K562 (cell line): ENCODE measurements around the gene NOLC1. TPM values are rescaled to one million over a fixed set of nuclear protein-coding genes. Genes with fewer than 3 reads are reported as not detected.
A peak's percentile ranks its signal among the peaks of the same experiment; 100 is the strongest.

Experiments used
- CCNT2 ChIP-seq: IDR thresholded peaks from 2 replicates; pipeline ENCODE4 v1.6.1; 2011; ENCODE audit warnings: borderline replicate concordance, low read depth, mild to moderate bottlenecking, moderate library complexity, mixed read lengths, low read length; ENCODE audit not compliant: insufficient read length; ENCODE audit errors: extremely low read depth
- ESRRA ChIP-seq: fragments of 450-650 bp; IDR thresholded peaks from 2 replicates; pipeline ENCODE4 v1.6.1; 2014; ENCODE audit warnings: low read depth, mild to moderate bottlenecking, moderate library complexity, borderline replicate concordance
- GMEB1 ChIP-seq: fragments of 250-450 bp; sonication (Bioruptor Pico); IDR thresholded peaks from 2 replicates; pipeline ENCODE4 v1.4.0; 2020; ENCODE audit warnings: mild to moderate bottlenecking
- KLF1 ChIP-seq: fragments of 450-650 bp; IDR thresholded peaks from 2 replicates; pipeline ENCODE4 v1.6.1; 2016; ENCODE audit warnings: missing genetic modification characterization, missing compliant biosample characterization
- MITF ChIP-seq: IDR thresholded peaks from 2 replicates; pipeline ENCODE4 v1.6.1; 2014; ENCODE audit warnings: antibody characterized with exemption
- RBM22 ChIP-seq: fragments of 200-400 bp; formaldehyde crosslinking; IDR thresholded peaks from 2 replicates; pipeline ENCODE4 v1.6.1; 2018; ENCODE audit warnings: low read length, low read depth; ENCODE audit not compliant: poor library complexity, severe bottlenecking
- SP1 ChIP-seq: sonication (generic); formaldehyde crosslinking; IDR thresholded peaks from 2 replicates; pipeline ENCODE4 v1.8.1; 2022; ENCODE audit warnings: mild to moderate bottlenecking, missing genetic modification reagents
- ZBTB49 ChIP-seq: sonication (generic); formaldehyde crosslinking; IDR thresholded peaks from 2 replicates; pipeline ENCODE4 v1.8.0; 2022; ENCODE audit warnings: missing genetic modification reagents, mild to moderate bottlenecking, borderline replicate concordance
- ZNF133 ChIP-seq: fragments of 250-450 bp; sonication (Bioruptor Pico); IDR thresholded peaks from 2 replicates; pipeline ENCODE4 v1.4.0; 2020; ENCODE audit warnings: mild to moderate bottlenecking
- ZNF24 ChIP-seq: fragments of 450-650 bp; IDR thresholded peaks from 2 replicates; pipeline ENCODE4 v1.6.1; 2016
- ZNF445 ChIP-seq: fragments of 250-450 bp; sonication (Bioruptor Pico); IDR thresholded peaks from 2 replicates; pipeline ENCODE4 v1.4.0; 2020; ENCODE audit warnings: low read depth, mild to moderate bottlenecking, moderate library complexity
- polyA plus RNA-seq, 8 experiments: library from polyadenylated mRNA; depleted of rRNA in 4 of 8; stranded (reverse) in 5 of 8; unstranded in 3 of 8; fragments of >200 nt; fragmentation: Nextera tagmentation in 2 of 8; fragmentation: Illumina TruSeq in 1 of 8; extraction: Ambion mirVana in 2 of 8; extraction: Trizol in 1 of 8; gene quantifications; 2 replicates each; pipeline versions ENCODE4 v1.2.1 to v1.2.3, GENCODE V29; 2011 to 2014; ENCODE audit warnings: inconsistent platforms in 1 of 8, missing spikeins in 1 of 8
- total RNA-seq, 7 experiments: library from RNA; depleted of rRNA in 6 of 7; stranded (reverse); fragments of >200 nt in 6 of 7; fragmentation: Illumina TruSeq in 2 of 7; extraction: Trizol in 2 of 7; gene quantifications; 2 replicates each; pipeline versions ENCODE4 v1.2.1 to v1.2.3, GENCODE V29; 2011 to 2021; ENCODE audit warnings: low replicate concordance in 1 of 7
- TF ChIP-seq, protein P1 (sequence below), 2 experiments: IDR thresholded peaks; 2 replicates each; pipeline ENCODE4 v1.6.1; 2012; ENCODE audit warnings: improper control_type of control experiment in 2 of 2, low read depth in 2 of 2, low read length in 2 of 2, borderline replicate concordance in 1 of 2
- TF ChIP-seq, protein P2 (sequence below), 2 experiments: IDR thresholded peaks; 2 replicates each; pipeline ENCODE4 v1.6.1; 2011; ENCODE audit warnings: borderline replicate concordance in 1 of 2, control low read depth in 1 of 2, low read depth in 1 of 2, low read length in 1 of 2, mild to moderate bottlenecking in 1 of 2, mixed read lengths in 1 of 2, moderate library complexity in 1 of 2; ENCODE audit not compliant: insufficient read depth in 1 of 2, insufficient read length in 1 of 2, poor library complexity in 1 of 2, severe bottlenecking in 1 of 2; ENCODE audit errors: extremely low read depth in 1 of 2
- TF ChIP-seq, protein P3 (sequence below): fragments of 450-650 bp; IDR thresholded peaks from 2 replicates; pipeline ENCODE4 v1.6.1; 2014; ENCODE audit warnings: low read depth, mild to moderate bottlenecking, moderate library complexity, borderline replicate concordance

NOLC1 gene
- total and polyA plus RNA-seq, 9 of the 15 experiments (the other 6 are each of a cell fraction or from before 2014, with no cell fraction given): 102 to 310 (median 165) TPM

- TF ChIP-seq ZBTB49 (CRISPR knock-in tag) (no peak), ZNF24 (no peak), CCNT2 (peak; percentile 64), SP1 (CRISPR knock-in tag) (peak; percentile 40; the same call in 1 of the 2 replicates), ESRRA (peak; percentile 56), ZNF445 (CRISPR knock-in tag) (no peak), KLF1 (no peak), RBM22 (peak; percentile 37), MITF (no peak), GMEB1 (CRISPR knock-in tag) (peak; percentile 80), ZNF133 (CRISPR knock-in tag) (no peak)
- TF ChIP-seq, protein P1, sequence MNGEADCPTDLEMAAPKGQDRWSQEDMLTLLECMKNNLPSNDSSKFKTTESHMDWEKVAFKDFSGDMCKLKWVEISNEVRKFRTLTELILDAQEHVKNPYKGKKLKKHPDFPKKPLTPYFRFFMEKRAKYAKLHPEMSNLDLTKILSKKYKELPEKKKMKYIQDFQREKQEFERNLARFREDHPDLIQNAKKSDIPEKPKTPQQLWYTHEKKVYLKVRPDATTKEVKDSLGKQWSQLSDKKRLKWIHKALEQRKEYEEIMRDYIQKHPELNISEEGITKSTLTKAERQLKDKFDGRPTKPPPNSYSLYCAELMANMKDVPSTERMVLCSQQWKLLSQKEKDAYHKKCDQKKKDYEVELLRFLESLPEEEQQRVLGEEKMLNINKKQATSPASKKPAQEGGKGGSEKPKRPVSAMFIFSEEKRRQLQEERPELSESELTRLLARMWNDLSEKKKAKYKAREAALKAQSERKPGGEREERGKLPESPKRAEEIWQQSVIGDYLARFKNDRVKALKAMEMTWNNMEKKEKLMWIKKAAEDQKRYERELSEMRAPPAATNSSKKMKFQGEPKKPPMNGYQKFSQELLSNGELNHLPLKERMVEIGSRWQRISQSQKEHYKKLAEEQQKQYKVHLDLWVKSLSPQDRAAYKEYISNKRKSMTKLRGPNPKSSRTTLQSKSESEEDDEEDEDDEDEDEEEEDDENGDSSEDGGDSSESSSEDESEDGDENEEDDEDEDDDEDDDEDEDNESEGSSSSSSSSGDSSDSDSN (IDR thresholded peaks at IDR 0.05; ENCODE audit: borderline replicate concordance in 1 of 2, low read depth in 2 of 2, low read length in 2 of 2): peak in 1 of 2 experiments; percentile 32; a peak in 1 of 4 replicates
- TF ChIP-seq, protein P2, sequence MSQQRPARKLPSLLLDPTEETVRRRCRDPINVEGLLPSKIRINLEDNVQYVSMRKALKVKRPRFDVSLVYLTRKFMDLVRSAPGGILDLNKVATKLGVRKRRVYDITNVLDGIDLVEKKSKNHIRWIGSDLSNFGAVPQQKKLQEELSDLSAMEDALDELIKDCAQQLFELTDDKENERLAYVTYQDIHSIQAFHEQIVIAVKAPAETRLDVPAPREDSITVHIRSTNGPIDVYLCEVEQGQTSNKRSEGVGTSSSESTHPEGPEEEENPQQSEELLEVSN (IDR thresholded peaks at IDR 0.05; ENCODE audit: borderline replicate concordance in 1 of 2, extremely low read depth in 1 of 2, insufficient read depth in 1 of 2, insufficient read length in 1 of 2, low read depth in 1 of 2, low read length in 1 of 2, poor library complexity in 1 of 2, severe bottlenecking in 1 of 2): peak in 1 of 2 experiments; percentile 57
- TF ChIP-seq, protein P3, sequence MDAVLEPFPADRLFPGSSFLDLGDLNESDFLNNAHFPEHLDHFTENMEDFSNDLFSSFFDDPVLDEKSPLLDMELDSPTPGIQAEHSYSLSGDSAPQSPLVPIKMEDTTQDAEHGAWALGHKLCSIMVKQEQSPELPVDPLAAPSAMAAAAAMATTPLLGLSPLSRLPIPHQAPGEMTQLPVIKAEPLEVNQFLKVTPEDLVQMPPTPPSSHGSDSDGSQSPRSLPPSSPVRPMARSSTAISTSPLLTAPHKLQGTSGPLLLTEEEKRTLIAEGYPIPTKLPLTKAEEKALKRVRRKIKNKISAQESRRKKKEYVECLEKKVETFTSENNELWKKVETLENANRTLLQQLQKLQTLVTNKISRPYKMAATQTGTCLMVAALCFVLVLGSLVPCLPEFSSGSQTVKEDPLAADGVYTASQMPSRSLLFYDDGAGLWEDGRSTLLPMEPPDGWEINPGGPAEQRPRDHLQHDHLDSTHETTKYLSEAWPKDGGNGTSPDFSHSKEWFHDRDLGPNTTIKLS: no peak
Measured at GRCh38 chr10:102120142-102120990, 31.8 kb upstream of the NOLC1 start, which contains the start of gene LDB1 (continued).
